A172 (cell line): Measurements from ENCODE around the gene SNX24. TPM values are rescaled to one million over a fixed set of nuclear protein-coding genes. Genes with fewer than 3 reads are reported as not detected.
"Not testable (repeated sequence)": the region's sequence is repeated elsewhere in the genome, so short reads cannot be mapped to it uniquely, and the experiment has no call there.

Experiments used
- DNase-seq: peaks from one replicate; pipeline ENCODE4 v3.0.0-alpha.2; 2015; ENCODE audit warnings: low spot score
- total RNA-seq: library from RNA; depleted of rRNA; stranded (reverse); fragments of >200 nt; shearing (Covaris generic); gene quantifications from 2 replicates; pipeline ENCODE4 v1.2.3, GENCODE V29; 2014; rRNA removed

The SNX24 gene, protein sequence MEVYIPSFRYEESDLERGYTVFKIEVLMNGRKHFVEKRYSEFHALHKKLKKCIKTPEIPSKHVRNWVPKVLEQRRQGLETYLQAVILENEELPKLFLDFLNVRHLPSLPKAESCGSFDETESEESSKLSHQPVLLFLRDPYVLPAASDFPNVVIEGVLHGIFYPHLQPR
- 26.2 and 34.3 TPM in 2 replicates for total RNA-seq

DNA sequence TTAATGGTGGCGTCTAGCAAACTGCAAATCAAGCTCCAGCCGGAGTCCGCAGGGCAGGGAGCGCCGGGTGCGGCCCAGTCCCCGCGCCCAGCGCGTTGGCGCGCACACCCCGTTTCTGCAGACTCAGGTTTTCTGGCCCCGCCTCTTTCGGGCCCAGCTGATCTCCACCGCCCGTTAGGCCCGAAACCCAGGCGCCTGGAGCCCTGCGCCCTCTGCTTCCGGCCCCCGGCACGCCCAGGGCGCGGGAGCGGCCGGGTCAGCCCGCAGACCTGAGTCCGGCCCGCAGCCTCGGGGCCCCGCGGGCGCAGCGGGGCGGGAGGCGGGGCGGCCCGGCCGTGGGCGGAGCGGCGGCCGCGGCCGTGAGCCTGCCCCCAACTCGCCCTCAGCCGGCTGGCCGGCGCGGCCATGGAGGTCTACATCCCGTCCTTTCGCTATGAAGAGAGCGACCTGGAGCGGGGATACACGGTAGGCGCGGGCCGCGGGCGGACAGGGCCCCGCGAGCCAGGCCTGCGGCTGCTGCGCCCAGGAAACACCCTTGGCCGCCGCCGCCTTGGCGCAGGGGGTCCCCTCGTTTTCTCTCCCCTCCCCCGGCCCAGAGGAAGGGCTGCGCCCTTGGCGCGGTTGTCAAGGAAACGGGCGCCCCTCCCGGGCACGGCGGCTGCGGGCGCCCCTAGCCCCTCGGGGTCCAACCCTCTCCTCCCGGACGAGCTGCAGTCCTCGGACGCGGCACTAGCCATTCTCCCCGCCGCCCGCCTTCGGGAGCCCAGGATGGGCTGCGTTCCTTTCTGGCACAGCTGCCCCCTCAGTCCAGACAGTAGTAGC lies at the start of gene SNX24:
TSS of gene SNX24 (plus strand) at position 385 of the 822 bp plus-strand sequence. CDS start at position 406, 21 bp downstream.
- peak; percentile 72 for DNase-seq

DNA sequence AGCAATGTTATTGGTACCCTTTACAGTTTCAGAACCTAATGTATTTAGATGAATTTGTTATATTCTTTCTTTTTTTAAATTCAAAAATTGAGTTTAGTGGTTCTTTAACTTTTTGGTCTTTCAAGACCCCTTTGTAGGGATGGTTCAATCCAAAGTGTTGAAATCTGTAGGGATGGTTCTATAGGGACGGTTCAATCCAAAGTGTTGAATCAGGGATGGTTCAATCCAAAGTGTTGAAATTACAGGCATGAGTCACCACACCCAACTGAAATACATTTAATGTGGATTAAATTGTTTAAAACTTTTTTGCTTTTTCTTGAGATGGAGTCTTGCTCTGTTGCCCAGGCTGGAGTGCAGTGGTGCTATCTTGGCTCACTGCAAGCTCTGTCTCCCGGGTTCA lies 39.9 kb upstream of the SNX24 start:
- DNase-seq: no peak

DNA sequence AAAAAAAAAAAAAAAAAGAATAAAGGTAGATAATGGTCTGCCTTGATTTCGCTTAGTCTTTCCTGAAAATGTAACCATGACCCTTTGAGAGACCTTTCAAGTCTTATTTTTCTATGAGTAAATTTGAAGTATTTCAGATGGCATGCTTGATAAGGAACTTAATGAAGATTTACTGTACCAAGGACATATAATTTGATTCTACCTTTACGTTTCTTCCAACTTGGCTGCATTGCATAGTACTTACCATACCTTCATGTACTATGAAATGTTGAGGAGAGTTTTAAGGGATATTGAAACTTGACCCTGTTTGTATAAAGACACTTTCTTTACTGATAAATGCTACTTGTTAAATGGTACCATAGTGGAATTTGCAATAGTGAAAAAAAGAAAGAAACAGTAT lies 35.0 kb upstream of the SNX24 start:
- no peak for DNase-seq

DNA sequence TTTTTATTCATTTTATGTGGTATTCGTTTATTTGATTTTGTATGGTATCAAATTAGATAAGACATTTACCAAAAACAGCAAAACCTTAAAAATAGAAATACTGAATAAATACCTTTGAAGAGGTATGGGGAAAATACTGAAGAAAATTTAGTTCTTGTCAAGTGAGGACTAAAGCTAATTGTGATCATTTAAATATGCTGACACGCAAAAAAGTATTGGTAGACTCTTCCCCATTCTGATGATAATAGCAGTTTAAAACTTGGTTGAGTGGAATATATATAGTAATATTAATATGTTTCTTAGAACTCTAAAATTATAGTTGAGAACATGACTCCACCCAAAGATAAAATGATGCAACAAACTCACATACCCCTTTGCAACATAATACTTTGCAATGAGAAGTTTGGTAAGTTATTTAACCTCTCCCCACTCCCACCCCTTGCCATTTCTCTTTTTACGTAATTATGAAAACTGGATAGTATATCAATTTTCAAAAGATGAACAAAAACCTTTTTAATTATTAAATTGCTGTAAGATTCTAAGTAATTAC lies 30.1 kb upstream of the SNX24 start:
- DNase-seq: no peak

DNA sequence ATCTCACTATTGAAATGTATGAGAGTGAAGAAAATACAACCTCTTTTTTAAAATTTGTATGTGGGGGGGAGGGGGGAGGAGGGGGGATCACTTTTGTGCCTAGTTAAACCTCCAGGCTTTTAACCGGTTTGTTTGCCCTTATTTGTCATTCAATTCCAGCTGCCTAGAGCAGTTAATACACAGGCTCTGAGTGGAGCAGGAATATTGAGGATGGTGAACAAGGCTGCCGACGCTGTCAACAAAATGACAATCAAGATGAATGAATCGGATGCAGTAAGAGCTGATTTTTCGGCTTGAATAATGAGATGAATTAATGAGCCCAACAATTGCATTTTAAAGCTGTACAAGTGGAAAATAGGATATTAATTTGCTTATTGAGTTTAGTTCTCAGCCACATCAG lies 28.7 kb upstream of the SNX24 start:
- no peak for DNase-seq

DNA sequence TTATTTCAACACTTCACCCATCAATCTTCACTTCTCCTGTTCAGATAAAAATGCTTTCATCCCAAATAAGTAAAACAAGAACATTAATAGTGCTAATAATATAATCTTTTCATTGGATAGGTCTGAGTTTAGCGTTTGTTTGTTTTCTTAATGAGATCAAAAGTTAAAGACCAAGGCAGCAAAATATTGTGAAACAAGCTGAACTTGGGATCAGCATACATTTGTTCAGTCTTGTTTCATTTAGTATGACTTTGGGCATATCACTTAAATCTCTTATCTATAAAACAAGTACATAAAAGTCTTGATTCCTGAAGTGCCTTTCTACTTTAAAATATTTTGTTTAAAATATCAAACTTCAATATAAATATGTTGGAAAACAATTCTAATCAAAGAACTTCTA lies 13.4 kb upstream of the SNX24 start:
- DNase-seq: no peak

DNA sequence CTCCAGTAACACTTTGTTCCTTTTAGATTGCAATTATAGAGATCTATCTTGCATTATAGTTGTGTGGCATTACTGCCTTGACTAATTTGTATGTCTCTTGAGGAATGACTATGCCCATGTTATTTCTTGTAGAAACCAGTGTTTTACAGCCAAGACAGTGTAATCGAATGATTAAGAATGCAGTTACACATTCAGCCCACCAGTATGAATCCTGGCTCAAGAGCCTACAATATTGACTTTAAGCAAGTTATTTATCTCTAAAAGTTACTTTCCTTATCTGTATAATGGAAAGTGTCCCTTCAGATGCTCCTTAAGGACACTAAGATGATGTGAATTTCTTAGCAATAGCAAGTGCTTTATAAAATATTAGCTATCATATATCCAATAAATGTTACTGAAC lies 9.7 kb upstream of the SNX24 start:
- DNase-seq: no peak

DNA sequence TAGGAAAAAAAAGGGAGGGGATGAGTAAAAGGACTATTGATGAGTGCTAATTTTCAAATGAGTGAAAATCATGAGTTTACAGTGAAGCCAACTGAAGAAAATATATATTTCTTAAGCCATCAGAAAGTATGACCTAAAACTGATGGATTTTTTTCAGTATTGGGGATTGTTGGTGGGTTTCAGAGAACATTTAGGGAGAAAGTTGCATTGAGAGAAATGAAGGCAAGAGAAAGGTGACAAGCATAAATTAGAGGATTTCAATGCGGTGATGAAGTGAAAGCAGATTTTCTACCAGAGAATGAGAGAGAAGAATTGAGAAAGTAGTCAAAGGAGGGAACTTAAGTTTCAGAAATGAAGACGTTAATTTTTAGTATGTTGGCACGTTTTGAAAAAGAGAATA lies 8.5 kb upstream of the SNX24 start:
- no peak for DNase-seq

DNA sequence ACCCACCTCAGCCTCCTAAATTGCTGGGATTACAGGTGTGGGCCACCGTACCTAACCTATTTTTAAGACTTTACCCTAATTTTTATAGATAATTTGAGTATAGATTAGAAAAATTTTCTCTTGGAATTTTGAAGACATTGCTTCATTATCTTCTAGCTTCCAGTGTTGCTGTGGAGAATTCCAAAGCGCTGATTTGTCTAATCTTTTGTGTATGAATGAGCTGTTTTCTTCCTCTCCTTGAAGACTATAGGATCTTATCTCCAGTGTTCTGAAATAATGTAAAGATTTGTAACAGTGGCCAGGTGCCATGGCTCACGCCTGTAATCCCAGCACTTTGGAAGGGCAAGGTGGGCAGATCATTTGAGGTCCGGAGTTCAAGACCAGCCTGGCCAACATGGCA lies 5.7 kb upstream of the SNX24 start:
- DNase-seq: no peak

DNA sequence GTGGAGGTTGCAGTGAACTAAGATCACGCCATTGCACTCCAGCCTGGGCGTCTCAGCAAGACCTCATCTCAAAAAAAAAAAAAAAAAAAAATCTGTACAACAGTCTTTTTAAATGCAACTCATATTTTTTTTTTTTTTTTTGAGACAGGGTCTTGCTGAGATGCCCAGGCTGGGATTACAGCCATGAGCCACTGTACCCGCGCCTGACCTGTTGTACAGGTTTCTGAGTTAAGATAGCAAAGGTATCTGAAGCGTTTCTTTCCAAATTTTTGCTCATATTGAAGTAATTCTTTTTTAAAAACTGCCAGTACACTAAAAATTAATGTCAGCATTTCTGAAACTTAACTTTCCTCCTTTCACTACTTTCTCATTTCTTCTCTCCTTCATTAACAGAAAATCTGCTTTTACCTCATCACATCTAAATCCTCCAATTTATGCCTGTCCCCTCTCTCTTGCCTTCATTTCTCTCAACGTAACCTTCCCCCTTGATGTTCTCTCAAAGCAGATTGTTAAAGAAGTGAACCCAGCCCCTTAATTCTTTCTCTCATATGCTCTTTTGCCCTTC lies 3.3 kb upstream of the SNX24 start:
- DNase-seq: no peak

DNA sequence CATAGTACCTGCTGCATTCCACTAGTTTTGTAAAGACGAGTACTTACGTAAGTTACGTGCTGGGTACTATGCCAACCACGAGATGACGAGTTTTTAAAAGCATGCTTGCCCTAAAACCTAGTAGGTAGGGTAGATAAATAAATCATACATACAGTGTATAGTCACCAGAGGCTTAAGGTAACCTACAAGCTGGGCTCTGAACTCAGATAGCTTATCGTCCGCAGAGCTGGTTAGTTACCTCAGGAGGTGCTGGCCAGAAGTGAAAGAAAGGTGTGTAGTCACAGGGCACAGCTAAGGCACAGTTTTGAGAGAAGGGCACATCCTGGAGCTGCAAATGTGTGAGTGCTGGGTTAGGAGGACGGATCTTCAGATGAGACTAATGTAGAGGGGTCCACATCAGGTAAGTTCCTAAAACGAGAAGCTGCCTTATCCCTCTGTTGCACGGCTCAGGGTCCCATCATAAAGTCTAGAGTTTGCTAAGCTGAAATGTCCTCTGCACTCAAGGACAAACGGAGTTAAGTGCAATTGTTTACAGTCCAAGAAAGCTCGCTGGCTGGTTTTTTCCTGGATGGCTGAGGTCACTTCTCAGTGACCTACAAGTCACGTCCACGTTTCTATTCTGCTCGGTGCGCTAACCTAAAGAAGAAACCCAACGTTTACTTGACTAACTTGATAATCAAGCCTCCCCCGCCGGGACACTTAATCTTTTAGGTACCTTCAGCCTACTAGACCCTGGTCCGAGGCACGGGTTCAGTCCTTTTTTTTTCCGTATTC lies 1.1 kb upstream of the SNX24 start:
- no peak for DNase-seq

DNA sequence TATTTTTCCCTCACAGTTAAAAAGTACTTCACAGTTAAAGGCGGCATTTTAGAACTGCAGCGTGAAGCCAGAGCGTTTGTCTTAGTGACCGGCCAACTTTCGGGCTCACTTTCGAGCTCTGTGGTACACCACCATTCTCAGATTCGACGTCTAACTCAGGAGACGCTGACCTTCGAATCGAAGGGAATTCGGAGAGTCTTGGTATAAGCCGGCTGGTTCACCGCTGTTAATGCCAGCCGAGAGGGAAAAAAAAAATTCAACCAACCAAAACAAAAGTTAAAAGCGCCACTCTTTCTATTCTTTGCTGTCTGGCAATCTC lies 544 bp upstream of the SNX24 start:
- DNase-seq: no peak

DNA sequence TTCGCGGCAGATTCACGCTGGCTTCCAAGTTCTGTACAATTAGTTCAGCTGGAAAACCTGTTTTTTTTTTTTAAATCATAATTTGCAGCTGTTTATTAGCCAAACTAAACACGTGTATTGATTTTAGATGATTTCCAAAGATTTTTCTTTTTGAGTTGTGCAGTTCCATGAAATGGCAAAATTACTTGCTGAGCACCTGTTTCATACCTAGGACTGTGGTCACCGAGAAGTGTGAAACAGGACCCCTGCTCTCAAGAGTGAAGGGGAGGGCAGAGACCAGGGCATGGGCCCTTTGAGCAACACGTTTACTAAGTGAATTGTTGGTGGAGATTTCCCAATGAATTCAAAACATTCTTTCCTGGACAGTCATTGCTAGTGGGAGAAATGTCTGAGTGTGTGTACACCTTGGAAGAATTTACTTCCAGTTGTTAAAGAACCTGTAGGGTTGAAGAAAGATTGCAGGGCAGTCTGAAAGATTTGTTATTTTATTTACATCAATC lies 688 bp downstream of the SNX24 start:
- DNase-seq: peak; percentile 52

DNA sequence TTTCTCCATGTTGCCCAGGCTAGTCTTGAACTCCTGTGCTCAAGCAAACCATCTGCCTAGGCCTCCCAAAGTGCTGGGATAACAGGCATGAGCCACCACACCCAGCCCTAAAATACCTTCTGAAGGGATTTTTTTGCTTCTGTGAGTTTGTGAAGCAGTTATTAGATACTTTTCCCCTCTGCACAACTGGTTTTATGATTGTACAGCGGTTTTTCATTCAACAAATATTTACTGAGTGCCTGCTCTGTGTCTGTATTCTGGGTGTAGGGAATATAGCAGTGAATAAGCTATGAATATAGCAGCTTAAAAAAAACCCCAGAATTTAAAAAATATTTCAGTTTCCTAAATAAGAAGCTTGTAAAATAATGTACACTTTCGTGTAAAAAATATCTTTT lies 2.3 kb downstream of the SNX24 start:
- no peak for DNase-seq

DNA sequence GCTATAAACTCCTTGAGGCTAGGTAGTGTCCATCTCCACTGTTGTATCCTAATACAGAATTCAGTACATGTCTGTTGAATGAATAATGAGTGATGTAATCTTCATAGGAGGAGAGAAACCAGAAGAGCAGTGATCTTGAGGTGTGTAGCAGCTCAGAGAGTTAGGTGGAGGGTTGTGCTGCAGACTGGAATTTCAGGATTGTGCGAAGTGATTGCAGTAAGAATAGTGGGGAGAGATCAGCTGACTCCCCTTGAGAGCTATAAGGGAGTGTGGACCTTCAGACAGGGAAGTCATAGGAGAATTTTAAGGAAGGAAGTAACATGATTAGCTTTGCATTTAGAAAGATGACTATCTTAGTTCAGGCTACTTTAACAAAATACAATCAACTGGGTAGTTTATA lies 4.4 kb downstream of the SNX24 start:
- no peak for DNase-seq

DNA sequence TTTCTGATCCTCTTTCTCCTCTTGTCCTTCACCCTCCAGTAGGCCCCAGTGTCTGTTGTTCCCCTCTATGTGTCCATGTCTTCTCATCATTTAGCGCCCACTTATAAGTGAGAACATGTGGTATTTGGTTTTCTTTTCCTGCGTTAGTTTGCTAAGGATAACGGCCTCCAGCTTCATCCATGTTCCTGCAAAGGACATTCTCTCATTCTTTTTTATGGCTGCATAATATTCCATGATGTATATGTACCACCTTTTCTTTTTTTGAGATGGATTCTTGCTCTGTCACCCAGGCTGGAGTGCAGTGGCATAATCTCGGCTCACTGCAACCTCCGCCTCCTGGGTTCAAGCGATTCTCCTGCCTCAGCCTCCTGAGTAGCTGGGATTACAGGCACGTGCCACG lies 12.1 kb downstream of the SNX24 start:
- not testable (repeated sequence) for DNase-seq

DNA sequence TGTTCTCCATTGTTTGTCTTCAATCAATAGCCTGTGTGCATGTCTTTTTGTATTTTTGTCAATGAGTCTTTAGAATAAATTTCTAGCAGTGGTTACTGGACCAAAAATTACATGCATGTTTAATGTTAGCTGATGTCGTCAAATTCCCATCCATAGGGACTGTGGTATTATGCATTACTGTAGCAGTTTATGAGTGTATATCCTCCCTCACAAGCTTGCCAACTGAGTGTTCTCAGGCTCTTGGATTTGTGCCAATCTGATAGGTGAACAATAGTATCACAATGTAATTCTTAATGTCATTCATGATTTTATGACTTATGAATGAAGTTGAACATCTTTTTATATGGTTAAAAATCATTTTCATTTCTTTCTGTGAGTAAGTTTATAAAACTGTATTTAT lies 13.0 kb downstream of the SNX24 start:
- DNase-seq: no peak

DNA sequence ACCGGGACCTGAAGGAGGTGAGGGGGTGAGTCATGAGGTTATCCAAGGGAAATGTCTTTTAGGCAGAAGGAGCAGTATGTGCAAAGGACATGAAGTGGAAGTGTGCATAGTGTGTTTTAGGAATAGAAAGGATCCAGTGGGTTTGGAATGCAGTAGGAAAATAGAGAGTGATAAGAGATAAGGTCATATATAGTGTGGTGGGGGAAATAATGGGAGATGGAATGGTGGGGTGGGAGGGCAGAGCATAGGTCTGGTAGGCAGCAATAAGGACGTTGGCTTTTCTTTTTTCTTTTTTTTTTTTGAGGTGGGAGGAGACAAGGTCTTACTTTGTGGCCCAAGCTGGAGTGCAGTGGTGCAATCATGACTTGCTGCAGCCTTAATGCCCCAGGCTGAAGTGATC lies 17.8 kb downstream of the SNX24 start:
- DNase-seq: no peak

DNA sequence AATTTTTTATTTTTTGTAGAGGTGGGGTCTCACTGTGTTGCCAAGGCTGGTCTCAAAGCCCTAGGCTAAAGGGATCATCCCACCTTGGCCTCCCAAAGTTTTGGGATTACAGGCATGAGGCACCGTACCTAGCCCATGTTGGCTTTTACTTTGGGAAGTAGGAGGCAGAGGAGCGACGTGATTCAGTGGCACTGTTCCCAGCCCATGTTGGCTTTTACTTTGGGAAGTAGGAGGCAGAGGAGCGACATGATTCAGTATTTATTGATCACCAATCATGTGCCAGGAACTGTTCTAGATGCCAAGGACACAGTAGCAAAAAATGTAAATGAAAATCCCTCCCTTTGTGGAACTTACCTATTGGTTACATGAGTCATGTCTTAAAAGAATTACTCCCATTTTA lies 18.3 kb downstream of the SNX24 start:
- no peak for DNase-seq

DNA sequence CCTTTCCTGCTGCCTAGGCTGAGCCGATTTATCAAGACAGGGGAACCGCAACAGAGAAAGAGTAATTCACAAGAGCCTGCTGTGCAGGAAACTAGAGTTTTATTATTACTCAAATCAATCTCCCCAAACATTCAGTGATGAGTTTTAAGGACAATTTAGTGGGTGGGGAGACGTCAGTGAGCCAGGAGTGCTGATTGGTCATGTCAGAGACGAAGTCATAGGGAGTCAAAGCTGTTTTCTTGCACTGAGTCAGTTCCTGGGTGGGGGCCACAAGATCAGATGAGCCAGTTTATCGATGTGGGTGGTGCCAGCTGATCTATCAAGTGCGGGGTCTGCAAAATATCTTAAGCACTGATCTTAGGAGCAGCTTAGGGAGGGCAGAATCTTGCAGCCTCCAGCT lies 19.0 kb downstream of the SNX24 start:
- no peak for DNase-seq

DNA sequence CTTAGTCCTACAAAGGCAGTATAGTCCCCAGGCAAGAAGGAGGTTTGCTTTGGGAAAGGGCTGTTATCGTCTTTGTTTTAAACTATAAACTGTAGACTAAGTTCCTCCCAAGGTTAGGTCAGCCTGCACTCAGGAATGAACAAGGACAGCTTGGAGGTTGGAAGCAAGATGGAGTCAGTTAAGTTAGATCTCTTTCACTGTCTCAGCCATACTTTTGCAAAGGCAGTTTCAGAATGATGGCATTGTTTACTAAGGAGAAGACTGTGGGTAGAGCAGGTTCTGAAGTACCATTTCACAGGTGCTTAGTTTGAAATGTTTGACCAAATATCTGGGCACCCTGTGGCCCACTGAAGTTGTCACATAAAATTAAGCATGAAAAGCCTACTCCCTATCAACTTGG lies 19.4 kb downstream of the SNX24 start:
- no peak for DNase-seq

DNA sequence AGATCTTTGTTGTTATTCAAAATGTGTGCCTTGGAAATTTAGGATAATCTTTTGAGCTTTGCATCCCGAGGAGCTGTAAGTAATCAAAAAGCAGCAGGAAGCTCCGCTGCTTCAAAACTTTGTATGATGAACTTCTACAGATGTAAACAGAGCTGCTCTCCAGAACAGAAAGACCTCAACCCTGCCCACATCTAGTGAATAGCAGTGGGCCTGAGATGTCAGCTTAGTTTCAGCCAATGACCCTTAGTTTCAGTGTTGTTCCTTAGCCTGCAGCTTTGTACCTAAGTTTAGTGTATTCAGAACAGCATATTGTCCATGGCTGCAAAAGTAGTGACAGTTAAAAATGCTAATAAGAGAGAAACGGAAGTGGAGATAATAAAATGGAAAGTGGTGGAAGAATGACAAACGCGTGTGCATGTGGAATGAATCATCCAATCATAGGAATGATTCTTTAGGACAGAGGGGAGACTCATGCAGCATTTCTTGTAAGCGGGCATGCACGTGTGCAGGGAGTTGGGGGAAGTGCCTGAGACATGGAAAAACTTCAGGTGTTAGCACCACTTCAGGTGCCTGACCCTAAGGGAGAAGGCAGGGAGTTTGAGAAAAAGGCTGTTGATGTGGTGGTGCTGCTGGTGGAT lies 24.9 kb downstream of the SNX24 start:
- peak; percentile 22 for DNase-seq
